ENCODE data around the gene TARBP1. TPM values are rescaled to one million over a fixed set of nuclear protein-coding genes. Genes with fewer than 3 reads are reported as not detected.
"Not testable (repeated sequence)": the region's sequence is repeated elsewhere in the genome, so short reads cannot be mapped to it uniquely, and the experiment has no call there.

TARBP1 gene
- total RNA-seq, 4 donors from 2014 or later: 19.9 to 44.4 (median 27.6) TPM

DNA sequence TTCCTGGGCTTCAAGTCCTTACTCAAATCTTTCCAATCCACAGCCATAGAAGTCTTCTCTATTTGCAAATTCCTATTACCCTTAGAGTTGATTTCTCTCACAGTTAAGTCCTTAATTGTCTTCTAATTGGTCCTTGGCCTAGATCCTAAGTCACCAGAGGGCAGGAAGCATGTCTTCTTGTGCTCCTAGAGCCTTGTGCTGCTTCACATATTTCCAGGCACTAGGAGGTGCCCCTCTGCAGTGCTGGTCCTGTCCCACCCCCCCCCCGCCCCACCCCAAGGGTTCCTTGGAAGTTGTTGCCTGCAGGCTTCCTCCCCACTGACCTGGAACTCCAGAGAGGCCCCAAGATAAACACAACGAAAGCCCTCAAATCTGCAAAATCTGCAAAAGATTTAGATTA lies 28.1 kb upstream of the TARBP1 start:
- Histone ChIP-seq H3K4me3 (no peak overlapping the region), H3K4me1 (no peaks in the 10 kb centered on the region), H3K36me3 (no peaks in the 10 kb centered on the region), H3K27ac (no peak overlapping the region), H3K9me3 (no peaks in the 10 kb centered on the region), H3K27me3 (no peaks in the 10 kb centered on the region)
- intact Hi-C loops (cut with DNase I; ENCODE audit: low total_unique reads) (loop anchor here (10.0 kb wide), 1 partner anchor 1562 kb away; no protein-coding TSS in a partner anchor), in situ Hi-C loops (cut with MboI; ENCODE audit: low pct_ligation_motif_present in 1 of 4, low pct_unique_long_range_greater_than_20kb in 1 of 4, low sequenced_read_pairs in 3 of 4) (loop anchor here in 2 of 4 donors (10.0 kb wide), 2 partner anchors 88 to 318 kb away; no protein-coding TSS in a partner anchor)
- DNase-seq: no peak
- 82% methylated on average over 2 of the region's 2 CpGs; no CpG with 5 or more reads in 1 of the 2 donors for WGBS, 2 donors (ENCODE audit: low coverage in 1 of 2)
- TF ChIP-seq, protein P1, sequence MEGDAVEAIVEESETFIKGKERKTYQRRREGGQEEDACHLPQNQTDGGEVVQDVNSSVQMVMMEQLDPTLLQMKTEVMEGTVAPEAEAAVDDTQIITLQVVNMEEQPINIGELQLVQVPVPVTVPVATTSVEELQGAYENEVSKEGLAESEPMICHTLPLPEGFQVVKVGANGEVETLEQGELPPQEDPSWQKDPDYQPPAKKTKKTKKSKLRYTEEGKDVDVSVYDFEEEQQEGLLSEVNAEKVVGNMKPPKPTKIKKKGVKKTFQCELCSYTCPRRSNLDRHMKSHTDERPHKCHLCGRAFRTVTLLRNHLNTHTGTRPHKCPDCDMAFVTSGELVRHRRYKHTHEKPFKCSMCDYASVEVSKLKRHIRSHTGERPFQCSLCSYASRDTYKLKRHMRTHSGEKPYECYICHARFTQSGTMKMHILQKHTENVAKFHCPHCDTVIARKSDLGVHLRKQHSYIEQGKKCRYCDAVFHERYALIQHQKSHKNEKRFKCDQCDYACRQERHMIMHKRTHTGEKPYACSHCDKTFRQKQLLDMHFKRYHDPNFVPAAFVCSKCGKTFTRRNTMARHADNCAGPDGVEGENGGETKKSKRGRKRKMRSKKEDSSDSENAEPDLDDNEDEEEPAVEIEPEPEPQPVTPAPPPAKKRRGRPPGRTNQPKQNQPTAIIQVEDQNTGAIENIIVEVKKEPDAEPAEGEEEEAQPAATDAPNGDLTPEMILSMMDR (IDR thresholded peaks at IDR 0.05): no peak
- TF ChIP-seq POLR2A (IDR thresholded peaks at IDR 0.05) (no peak), POLR2AphosphoS5 (IDR thresholded peaks at IDR 0.05) (no peak), EP300 (IDR thresholded peaks at IDR 0.05; ENCODE audit: low read depth) (no peak)

DNA sequence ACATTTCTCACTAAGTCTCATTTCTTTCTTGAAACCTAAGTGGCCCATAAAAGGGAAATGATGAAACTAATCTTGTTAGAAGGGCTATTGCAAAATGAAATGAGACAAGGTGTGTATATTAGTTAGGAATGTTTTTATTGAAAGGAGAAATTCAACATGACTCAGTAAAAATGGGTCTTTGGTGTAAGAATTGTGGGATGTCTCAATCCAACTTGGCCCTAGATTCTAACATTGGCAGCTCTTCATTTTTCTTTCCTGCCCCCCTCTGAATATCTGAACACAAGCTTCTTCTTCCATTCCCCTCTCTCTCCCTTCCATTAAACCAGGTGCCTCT lies 26.8 kb upstream of the TARBP1 start:
- TF ChIP-seq POLR2A (IDR thresholded peaks at IDR 0.05) (no peak), POLR2AphosphoS5 (IDR thresholded peaks at IDR 0.05) (no peak), EP300 (IDR thresholded peaks at IDR 0.05; ENCODE audit: low read depth) (no peak)
- TF ChIP-seq, protein P1 (IDR thresholded peaks at IDR 0.05): no peak
- Histone ChIP-seq H3K27me3 (no peaks in the 10 kb centered on the region), H3K4me1 (peaks cover 0 to 4% (median 0%) of the 10 kb centered on the region in 4 donors), H3K4me3 (no peak overlapping the region), H3K27ac (no peak overlapping the region), H3K9me3 (no peaks in the 10 kb centered on the region), H3K36me3 (no peaks in the 10 kb centered on the region)
- in situ Hi-C loops (cut with MboI; ENCODE audit: low pct_ligation_motif_present in 1 of 4, low pct_unique_long_range_greater_than_20kb in 1 of 4, low sequenced_read_pairs in 3 of 4) (loop anchor here in 2 of 4 donors (10.0 kb wide), 2 partner anchors 89 to 319 kb away; no protein-coding TSS in a partner anchor), intact Hi-C loops (cut with DNase I; ENCODE audit: low total_unique reads) (loop anchor here (10.0 kb wide), 1 partner anchor 1561 kb away; no protein-coding TSS in a partner anchor)
- no peak for DNase-seq

DNA sequence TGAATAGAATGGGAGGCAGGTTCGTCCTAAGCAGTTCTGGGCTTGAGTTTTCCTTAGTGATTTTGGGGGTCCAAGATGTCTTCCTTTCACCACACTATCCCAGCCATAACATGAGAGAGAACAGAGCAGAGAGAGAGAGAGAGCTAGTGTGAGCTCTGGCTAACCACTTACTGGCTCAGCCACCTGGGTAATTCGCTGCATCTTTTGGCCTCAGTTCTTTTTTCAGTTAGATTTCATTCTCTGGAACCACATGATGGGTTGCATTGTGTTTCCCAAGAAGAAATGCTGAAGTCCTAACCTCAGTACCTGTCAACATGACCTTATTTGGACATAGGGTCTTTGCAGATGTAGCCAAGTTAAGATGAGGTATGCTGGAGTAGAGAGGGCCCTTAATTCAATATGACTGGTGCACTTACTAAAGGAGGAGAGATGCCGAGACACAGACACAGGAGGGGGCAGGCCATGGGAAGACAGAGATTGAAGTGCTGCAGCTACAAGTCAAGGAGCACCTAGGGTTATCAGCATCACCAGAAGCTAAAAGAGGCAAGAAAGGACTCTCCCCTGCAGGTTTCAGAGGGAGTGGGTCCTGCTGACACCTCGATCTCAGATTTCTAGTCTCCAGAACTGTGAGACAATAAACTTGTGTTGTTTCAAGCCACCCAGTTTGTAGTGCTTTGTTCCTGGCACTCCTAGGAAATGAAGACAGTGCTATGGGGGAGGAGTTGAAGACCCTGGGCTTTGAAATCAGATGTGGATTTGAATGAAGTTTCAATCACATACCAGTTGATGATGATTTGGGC lies 26.2 kb upstream of the TARBP1 start:
- no peak overlapping the region for H3K4me3 ChIP-seq
- H3K36me3 ChIP-seq: no peaks in the 10 kb centered on the region
- no peaks in the 10 kb centered on the region for H3K27me3 ChIP-seq
- peaks cover 0 to 10% (median 2%) of the 10 kb centered on the region in 4 donors for H3K4me1 ChIP-seq
- no peak for DNase-seq
- H3K9me3 ChIP-seq: no peaks in the 10 kb centered on the region
- no peak for TF ChIP-seq POLR2AphosphoS5 (IDR thresholded peaks at IDR 0.05)
- 91 to 94% methylated on average over 2 to 4 of the region's 4 CpGs for WGBS, 2 donors (ENCODE audit: low coverage in 1 of 2)
- in situ Hi-C loops (cut with MboI; ENCODE audit: low pct_ligation_motif_present in 1 of 4, low pct_unique_long_range_greater_than_20kb in 1 of 4, low sequenced_read_pairs in 3 of 4): loop anchor here (5.0 to 10.0 kb wide), 4 partner anchors 90 to 577 kb away; no protein-coding TSS in a partner anchor
- no peak overlapping the region for H3K27ac ChIP-seq
- intact Hi-C loops (cut with DNase I; ENCODE audit: low total_unique reads): loop anchor here (5.0 to 10.0 kb wide), 2 partner anchors 107 to 1560 kb away; partner anchors contain the start of gene IRF2BP2

DNA sequence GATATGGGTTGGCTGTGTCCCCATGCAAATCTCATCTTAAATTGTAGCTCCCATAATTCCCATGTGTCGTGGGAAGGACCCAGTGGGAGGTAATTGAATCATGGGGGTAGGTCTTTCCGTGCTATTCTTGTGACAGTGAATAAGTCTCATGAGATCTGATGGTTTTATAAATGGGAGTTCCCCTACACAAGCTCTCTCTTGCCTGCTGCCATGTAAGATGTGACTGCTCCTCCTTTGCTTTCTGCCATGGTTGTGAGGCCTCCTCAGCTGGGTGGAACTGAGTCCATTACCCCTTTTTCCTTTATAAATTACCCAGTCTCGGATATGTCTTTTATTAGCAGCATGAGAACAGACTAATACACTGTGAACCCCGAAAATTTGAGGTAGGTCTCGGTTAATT lies 25.3 kb upstream of the TARBP1 start:
- H3K27me3 ChIP-seq, H3K9me3 ChIP-seq, H3K36me3 ChIP-seq, H3K4me3 ChIP-seq, DNase-seq: not testable (repeated sequence)
- intact Hi-C loops (cut with DNase I; ENCODE audit: low total_unique reads) (loop anchor here (5.0 to 10.0 kb wide), 2 partner anchors 108 to 1559 kb away; partner anchors contain the start of gene IRF2BP2), in situ Hi-C loops (cut with MboI; ENCODE audit: low pct_ligation_motif_present in 1 of 4, low pct_unique_long_range_greater_than_20kb in 1 of 4, low sequenced_read_pairs in 3 of 4) (loop anchor here (5.0 to 10.0 kb wide), 4 partner anchors 91 to 578 kb away; no protein-coding TSS in a partner anchor)
- Histone ChIP-seq H3K4me1 (peaks cover 4 to 19% (median 8%) of the 10 kb centered on the region in 4 donors), H3K27ac (peak overlapping the region in 3 of 4 donors; percentile 37 to 58 (median 43))
- 74 to 79% methylated on average over 5 of the region's 5 CpGs for WGBS, 2 donors (ENCODE audit: low coverage in 1 of 2)

All from transverse colon (tissue), 4 donors.